ENCODE results near the gene MEI4.
"Not testable (repeated sequence)": the region's sequence is repeated elsewhere in the genome, so short reads cannot be mapped to it uniquely, and the experiment has no call there.

MEI4 gene

DNA sequence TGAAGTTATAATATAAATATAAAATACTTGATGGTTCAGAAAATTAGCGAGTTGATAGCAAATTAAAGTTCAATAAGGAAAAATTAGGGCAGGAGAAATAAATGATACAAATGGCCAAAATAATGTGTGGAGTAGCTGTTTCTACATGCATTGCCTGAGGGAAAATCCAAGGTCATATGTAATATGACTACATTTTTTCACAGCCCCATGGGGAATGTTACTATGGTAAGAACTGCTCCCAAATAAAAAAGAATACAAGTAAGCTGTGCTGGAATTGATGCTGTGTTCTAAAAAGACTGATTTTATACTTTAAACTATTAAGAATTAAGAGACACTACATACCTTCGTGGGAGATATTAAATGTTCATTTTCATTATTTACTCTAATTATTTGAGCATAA lies 34.1 kb downstream of the MEI4 start:
- no peak for DNase-seq

DNA sequence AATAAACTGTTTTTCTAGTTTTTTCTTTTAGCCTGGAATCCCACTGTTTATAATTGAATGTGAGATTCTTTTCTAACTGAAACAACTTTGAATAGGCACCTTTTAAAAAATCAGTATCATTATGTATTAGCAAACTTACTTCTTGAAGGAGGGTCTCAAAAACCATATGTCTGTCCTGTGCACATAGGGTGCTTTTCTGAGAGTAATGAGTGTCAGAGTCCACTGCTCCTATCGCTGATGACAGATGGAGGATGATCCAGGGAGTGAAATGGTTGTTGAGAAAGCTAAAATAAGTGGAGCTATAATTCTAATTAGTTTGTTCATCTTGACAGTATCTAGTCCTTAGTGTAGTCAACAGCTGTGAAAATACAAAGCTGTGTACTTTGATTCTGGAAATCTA lies 35.8 kb downstream of the MEI4 start:
- no peak for DNase-seq

- not testable (repeated sequence) for DNase-seq
Measured at GRCh38 chr6:77700095-77700494, 47.3 kb downstream of the MEI4 start.

DNA sequence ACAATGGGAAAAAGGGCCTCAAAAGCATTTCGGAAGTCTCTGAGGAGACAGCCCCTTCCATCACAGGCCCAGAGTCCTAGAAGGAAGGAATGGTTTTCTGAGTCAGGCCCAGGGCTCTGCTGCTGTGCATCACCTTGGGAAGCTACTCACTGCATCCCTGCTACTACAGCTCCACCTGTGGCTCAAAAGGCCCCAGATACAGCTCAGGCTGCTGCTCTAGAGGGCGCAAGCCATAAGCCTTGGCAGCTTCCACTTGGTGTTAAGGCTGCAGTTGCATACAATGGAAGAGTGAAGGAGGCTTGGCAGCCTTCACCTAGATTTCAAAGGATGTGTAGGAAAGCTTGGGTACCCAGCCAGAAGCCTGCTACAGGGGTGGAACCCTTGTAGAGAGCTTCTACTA lies 54.8 kb downstream of the MEI4 start:
- DNase-seq = no peak

- DNase-seq = no peak
Measured at GRCh38 chr6:77715588-77715987, 62.7 kb downstream of the MEI4 start.

DNA sequence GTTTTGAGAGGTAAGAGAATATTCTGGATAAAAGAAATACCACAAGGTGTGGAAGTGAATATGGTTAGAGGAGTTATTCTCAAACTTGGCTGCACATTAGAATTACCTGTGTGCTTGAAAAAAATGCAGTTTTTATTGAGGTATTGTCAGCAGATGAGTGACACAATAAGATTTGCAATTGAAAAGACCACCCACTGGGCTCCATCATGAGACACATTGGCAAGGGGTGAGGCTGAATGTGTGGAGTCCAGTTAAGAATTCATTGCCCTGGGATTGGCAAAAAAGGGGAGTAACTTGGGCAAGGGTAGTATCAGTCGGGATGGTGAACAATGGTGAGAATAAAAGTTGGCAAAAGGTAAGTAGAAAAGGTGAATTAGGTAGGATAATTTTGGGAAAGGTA lies 63.5 kb downstream of the MEI4 start:
- DNase-seq = no peak

DNA sequence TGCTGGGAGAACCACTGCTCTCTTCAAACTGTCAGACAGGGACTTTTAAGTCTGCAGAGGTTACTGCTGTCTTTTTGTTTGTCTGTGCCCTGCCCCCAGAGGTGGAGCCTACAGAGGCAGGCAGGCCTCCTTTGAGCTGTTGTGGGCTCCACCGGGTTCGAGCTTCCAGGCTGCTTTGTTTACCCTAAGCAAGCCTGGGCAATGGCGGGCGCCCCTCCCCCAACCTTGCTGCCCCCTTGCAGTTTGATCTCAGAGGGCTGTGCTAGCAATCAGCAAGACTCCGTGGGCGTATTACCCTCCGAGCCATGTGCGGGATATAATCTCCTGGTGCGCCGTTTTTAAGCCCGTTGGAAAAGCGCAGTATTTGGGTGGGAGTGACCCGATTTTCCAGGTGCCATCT lies 83.2 kb downstream of the MEI4 start:
- not testable (repeated sequence) for DNase-seq

DNA sequence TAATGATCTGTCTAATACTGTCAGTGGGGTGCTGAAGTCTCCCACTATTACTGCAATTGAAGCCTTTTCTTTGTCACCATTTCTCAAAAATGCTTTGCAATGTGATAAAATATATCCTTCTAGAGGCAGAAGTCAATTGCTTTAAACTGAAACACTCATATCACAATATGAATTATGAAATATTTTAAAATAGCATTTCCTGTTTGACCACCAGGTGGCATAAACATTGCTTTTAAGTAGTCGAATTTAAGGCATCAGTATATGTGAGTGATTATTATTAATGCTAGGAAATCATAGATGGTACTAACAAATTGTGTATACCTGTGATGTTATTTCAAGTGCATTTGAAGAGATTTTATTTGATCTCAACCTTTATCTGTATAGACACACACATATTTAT lies 87.5 kb downstream of the MEI4 start:
- DNase-seq = no peak

- not testable (repeated sequence) for DNase-seq
Measured at GRCh38 chr6:77752156-77752555, 99.3 kb downstream of the MEI4 start.

- DNase-seq = no peak
Measured at GRCh38 chr6:77762386-77762785, 109.5 kb downstream of the MEI4 start.

- DNase-seq = no peak
Measured at GRCh38 chr6:77763124-77763523, 110.3 kb downstream of the MEI4 start.

- DNase-seq = no peak
Measured at GRCh38 chr6:77764364-77764763, 111.5 kb downstream of the MEI4 start.

- DNase-seq = no peak
Measured at GRCh38 chr6:77773157-77773822, 120.5 kb downstream of the MEI4 start.

DNA sequence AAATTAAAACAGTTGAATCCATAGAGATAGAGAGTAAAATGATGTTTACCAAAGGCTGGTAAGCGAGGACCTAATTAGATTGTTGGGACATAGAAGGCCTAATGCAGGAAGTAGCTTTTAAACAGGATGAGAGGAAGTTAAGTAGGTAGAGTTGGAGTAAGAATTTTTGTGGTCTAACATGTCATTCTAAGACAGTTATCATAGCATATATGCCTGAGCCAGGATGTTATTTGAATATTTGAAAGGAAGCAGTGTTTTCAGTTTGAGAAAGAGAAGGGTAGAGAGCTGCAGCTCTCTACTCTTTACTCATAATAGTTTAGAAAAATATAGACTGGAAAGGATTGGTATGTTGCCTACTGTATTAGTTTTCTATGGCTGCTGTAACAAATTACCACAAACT lies 121.6 kb downstream of the MEI4 start:
- no peak for DNase-seq

GRCh38 chr6:77776441-77776840 lies 123.6 kb downstream of the MEI4 start:
- no peak for DNase-seq

DNA sequence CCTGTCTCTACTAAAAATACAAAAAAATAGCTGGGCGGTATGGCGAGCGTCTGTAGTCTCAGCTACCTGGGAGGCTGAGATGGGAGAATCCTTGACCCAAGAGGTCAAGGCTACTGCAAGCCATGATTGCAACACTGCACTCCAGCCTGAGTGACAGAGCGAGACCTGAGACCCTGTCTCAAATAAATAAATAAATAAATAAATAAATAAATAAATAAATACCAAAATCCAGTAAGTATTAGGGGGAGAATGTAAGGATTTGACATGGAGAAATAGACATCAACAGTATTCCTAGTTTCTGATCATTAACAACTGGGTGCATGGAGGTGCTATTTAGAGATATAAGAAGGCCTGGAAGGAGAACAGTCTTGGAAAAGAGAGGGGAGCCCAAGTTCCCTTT lies 125.7 kb downstream of the MEI4 start:
- DNase-seq = no peak

DNA sequence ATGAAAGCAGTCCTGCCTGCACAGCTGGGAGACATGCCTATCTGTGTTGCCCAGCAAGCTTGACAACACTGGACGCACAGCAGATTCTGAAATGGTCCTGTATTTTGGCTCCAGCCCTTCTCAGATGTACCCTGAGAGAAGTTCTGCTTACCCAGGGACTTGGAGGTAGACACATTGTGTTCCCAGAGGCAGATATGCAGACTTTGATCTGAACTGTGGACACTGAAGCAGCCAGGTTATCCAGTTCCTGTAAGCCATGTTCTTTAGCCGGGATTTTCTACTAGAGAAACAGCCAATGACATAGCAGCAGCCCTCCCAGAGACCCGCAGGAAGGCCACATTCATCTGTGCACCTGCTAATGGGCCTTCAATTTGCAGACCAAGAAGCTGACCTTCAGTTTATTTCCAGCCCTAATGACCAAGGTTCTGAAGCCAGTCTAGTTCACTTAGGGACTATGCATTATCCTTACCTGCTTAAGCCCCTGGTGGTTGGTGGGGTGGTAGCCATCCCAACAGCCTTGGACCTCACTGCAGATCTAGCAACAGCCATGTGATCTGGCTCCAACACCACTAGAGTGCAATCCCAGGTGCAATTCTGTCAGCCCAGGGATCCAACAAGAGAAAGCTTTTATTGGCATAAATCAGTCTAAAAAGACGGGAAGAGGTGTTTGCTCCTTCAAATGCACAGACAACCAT lies 134.2 kb downstream of the MEI4 start:
- no peak for DNase-seq

GRCh38 chr6:77796824-77797809 lies 144.3 kb downstream of the MEI4 start:
- DNase-seq = no peak

- no peak for DNase-seq
Measured at GRCh38 chr6:77812304-77812703, 159.5 kb downstream of the MEI4 start.

GRCh38 chr6:77813090-77813489 lies 160.3 kb downstream of the MEI4 start:
- no peak for DNase-seq

DNA sequence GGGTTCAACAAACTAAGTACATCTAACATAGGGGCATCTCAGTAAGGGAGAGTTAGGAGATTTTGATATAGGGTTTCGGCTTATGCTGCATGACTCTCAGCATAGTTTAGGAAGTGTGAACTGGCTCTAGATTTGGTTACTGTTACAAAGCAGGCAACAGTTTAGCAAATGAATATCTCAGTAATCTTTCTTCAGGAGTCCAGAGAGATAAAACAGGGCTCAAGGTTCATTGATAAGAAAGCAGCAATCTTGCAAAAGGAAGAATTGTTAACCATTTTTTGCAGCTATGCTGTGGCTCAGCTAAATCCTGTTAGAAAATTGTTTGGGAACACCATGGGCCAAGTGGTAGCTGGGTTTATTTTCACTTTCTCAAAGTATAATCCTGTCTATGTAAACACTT lies 161.3 kb downstream of the MEI4 start:
- DNase-seq = no peak

DNA sequence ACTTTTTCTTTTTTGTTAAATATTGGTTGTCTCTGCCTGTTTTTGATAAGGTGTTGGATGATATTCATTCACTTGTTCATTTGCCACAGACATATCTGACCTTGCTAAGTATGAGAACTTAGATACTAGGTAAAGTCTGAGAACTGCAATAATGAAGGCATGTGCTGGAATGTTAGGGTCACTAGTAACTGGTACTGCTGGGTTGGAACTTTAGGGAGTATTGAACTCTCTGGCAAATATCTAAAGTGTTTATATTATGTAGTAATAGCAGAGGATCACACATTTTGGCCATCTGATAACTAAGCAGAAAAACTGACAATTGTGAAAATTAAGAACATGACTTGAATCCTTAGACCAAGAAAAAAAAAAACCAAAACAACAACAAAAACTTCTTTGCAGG lies 162.7 kb downstream of the MEI4 start:
- no peak for DNase-seq

GRCh38 chr6:77816766-77817270 lies 164.0 kb downstream of the MEI4 start:
- DNase-seq = no peak
